ENCODE data around the gene PLXNA2.
A peak's percentile ranks its signal among the peaks of the same experiment; 100 is the strongest.

Gene PLXNA2

GRCh38 chr1:208179263-208179816 is 64.8 kb downstream of the PLXNA2 start:
- no peak for DNase-seq (ENCODE audit: insufficient read length)
- TF ChIP-seq POLR2A (IDR thresholded peaks at IDR 0.05; ENCODE audit: low read depth, low read length) (no peak), POLR2AphosphoS5 (IDR thresholded peaks at IDR 0.05; ENCODE audit: low read depth, low read length) (no peak), TAF1 (IDR thresholded peaks at IDR 0.05; ENCODE audit: borderline replicate concordance, low read depth, low read length) (no peak)
- no peak for FAIRE-seq

DNA sequence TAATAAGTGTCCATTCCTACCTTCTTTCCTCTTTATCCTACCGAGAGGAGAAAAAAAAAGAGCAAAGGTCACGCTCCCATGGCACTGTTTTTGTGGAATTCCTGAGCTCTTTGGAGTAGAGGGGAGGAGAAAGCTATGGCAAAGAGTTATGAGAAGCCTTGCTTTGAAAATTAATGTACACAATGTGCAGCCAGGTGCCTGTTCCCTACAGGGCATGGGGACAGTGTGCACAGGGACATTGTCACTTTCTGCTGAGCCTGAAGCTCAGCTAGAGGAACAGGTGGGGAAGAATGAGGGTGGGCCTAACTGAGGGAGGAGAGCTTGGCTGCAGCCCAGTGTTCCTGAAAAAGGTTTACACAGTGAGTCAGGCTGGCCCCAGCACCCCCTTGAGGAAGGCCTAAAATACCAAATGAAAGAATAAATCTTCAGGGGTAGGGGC is 66.1 kb downstream of the PLXNA2 start:
- FAIRE-seq (no peak), DNase-seq (ENCODE audit: insufficient read length) (no peak)
- TF ChIP-seq POLR2AphosphoS5 (IDR thresholded peaks at IDR 0.05; ENCODE audit: low read depth, low read length) (no peak), TAF1 (IDR thresholded peaks at IDR 0.05; ENCODE audit: borderline replicate concordance, low read depth, low read length) (no peak), POLR2A (IDR thresholded peaks at IDR 0.05; ENCODE audit: low read depth, low read length) (no peak)

DNA sequence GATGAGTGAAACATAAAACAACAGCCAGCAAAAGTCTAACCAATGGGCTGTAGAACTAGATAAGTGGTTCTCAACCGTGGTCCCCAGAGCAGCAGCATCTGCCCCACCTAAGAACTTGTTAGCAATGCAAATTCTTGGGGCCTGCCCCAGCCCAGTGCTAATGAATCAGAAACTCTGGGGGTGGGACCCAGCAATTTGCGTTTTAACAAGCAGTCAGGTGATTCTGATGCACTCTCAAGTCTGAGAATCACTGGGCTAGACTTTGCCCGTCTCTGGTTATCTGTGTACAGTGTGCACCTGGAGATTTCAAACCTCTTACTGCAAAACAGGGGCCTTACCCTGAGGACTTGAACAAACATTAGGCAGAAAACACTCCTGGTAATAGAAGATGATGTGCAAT is 66.5 kb downstream of the PLXNA2 start:
- TF ChIP-seq POLR2AphosphoS5 (IDR thresholded peaks at IDR 0.05; ENCODE audit: low read depth, low read length) = no peak
- DNase-seq (ENCODE audit: insufficient read length) (peak; percentile 19), FAIRE-seq (peak; percentile 68)

DNA sequence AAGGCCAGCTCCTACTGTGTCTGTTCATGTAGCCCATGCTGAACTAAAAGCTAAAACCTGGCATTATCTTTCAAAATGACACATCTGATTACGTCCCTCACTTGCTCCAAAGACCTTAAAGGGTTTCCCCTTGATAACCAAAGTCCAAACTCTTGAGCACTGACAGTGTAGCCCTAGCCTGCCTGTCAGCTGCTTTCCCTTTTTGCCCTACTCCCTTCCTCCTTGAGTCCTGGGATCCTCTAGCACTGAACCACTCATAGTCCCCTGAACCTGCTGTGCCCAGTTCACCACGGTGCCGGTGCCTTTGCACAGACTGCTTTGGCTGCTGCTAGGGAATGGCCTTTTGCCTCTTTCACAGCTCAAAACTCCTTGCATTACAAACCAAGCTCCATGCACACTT is 67.5 kb downstream of the PLXNA2 start:
- FAIRE-seq = no peak
- TF ChIP-seq TAF1 (IDR thresholded peaks at IDR 0.05; ENCODE audit: borderline replicate concordance, low read depth, low read length) = no peak
- TF ChIP-seq POLR2AphosphoS5 (IDR thresholded peaks at IDR 0.05; ENCODE audit: low read depth, low read length) = no peak
- no peak for TF ChIP-seq POLR2A (IDR thresholded peaks at IDR 0.05; ENCODE audit: low read depth, low read length)
- DNase-seq (ENCODE audit: insufficient read length) = no peak

DNA sequence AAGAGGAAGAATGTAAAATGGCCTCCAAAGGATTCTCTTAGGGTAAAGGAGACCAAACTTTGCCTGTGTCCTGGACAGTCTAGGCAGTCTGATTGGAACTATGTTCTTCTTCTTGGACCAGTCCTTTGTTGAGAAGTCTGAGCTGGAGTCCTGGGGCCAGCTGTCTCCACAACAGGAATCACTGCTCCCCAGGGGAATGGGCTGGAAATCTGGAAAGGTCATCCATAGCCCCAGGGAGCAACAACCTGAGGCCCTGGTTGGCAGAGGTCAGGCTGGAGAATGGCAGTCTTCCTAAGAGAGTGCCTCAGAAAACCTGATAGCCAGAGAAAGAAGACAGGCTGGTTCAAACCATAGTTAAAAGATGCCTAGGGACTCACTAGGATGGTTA is 68.7 kb downstream of the PLXNA2 start:
- no peak for DNase-seq (ENCODE audit: insufficient read length)
- TF ChIP-seq POLR2A (IDR thresholded peaks at IDR 0.05; ENCODE audit: low read depth, low read length) = no peak
- no peak for TF ChIP-seq POLR2AphosphoS5 (IDR thresholded peaks at IDR 0.05; ENCODE audit: low read depth, low read length)
- no peak for TF ChIP-seq TAF1 (IDR thresholded peaks at IDR 0.05; ENCODE audit: borderline replicate concordance, low read depth, low read length)
- no peak for FAIRE-seq

GRCh38 chr1:208174731-208175507 is 69.3 kb downstream of the PLXNA2 start:
- DNase-seq (ENCODE audit: insufficient read length) (no peak), FAIRE-seq (no peak)
- TF ChIP-seq TAF1 (IDR thresholded peaks at IDR 0.05; ENCODE audit: borderline replicate concordance, low read depth, low read length) (no peak), POLR2AphosphoS5 (IDR thresholded peaks at IDR 0.05; ENCODE audit: low read depth, low read length) (no peak)

DNA sequence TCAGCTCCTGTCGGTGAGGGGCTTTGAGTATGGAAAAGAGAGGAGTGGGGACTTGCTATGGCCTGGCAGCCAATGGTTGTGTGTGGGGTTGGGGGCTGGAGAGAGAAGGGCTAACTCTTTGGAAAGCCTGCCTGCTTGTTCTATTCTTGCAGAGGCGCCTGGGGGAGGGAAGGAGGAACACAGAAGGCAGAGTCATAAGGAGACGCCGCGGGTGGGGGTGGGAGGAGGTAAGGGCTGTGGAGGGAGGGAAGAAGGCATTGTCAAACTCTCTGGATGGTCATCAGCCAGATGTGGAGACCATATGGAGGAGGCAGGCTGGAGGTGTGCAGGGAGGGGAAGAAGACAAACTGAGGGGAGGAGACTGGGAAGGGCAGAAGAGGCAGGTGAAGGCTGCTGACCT is 70.0 kb downstream of the PLXNA2 start:
- DNase-seq (ENCODE audit: insufficient read length) (no peak), FAIRE-seq (no peak)
- TF ChIP-seq POLR2AphosphoS5 (IDR thresholded peaks at IDR 0.05; ENCODE audit: low read depth, low read length) (no peak), POLR2A (IDR thresholded peaks at IDR 0.05; ENCODE audit: low read depth, low read length) (no peak), TAF1 (IDR thresholded peaks at IDR 0.05; ENCODE audit: borderline replicate concordance, low read depth, low read length) (no peak)

GRCh38 chr1:208173749-208174148 is 70.4 kb downstream of the PLXNA2 start:
- TF ChIP-seq TAF1 (IDR thresholded peaks at IDR 0.05; ENCODE audit: borderline replicate concordance, low read depth, low read length) (no peak), POLR2AphosphoS5 (IDR thresholded peaks at IDR 0.05; ENCODE audit: low read depth, low read length) (no peak), POLR2A (IDR thresholded peaks at IDR 0.05; ENCODE audit: low read depth, low read length) (no peak)
- no peak for DNase-seq (ENCODE audit: insufficient read length)
- no peak for FAIRE-seq

DNA sequence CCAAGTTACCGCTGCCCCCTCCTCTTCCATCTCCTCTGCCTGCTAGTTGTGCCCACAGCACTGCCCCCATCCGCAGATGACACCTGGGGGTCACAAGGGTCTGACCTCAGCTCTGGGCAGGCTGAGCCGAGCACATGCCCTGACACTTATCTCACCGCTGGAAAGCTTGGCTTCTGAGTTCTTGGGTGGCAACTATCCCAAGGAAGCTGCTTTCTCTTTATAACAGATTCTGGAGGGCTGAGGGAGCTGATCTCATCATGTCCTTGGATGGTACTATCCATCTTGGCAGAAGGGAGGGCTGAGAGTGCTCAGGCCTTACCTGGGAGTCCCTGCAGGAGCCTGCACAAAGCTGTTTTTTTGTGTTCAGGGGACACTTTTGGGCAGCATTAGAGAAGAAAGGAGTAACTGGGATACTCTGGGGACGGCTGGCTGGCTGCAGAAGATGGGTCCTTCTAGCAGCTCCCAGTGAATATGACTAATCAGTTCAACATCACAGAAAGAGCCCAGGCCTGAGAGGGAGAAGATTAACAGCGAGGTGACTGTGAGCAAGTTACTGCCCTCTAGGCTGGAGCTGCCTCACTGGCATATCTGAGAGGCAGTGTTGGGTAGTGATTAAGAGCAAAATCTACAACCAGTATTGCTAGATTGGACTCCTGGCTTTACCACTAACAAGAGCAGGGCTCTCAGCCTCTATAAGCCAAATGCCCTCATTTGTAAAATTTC is 71.6 kb downstream of the PLXNA2 start:
- TF ChIP-seq POLR2A (IDR thresholded peaks at IDR 0.05; ENCODE audit: low read depth, low read length) (no peak), POLR2AphosphoS5 (IDR thresholded peaks at IDR 0.05; ENCODE audit: low read depth, low read length) (no peak), TAF1 (IDR thresholded peaks at IDR 0.05; ENCODE audit: borderline replicate concordance, low read depth, low read length) (no peak)
- no peak for DNase-seq (ENCODE audit: insufficient read length)
- FAIRE-seq = no peak

- DNase-seq (ENCODE audit: insufficient read length) (no peak), FAIRE-seq (no peak)
- TF ChIP-seq POLR2AphosphoS5 (IDR thresholded peaks at IDR 0.05; ENCODE audit: low read depth, low read length) (no peak), TAF1 (IDR thresholded peaks at IDR 0.05; ENCODE audit: borderline replicate concordance, low read depth, low read length) (no peak), POLR2A (IDR thresholded peaks at IDR 0.05; ENCODE audit: low read depth, low read length) (no peak)
These were observed 72.4 kb downstream of the PLXNA2 start for GRCh38 chr1:208171616-208172422.

GRCh38 chr1:208170252-208170651 is 73.9 kb downstream of the PLXNA2 start:
- no peak for FAIRE-seq
- TF ChIP-seq POLR2AphosphoS5 (IDR thresholded peaks at IDR 0.05; ENCODE audit: low read depth, low read length) (no peak), POLR2A (IDR thresholded peaks at IDR 0.05; ENCODE audit: low read depth, low read length) (no peak), TAF1 (IDR thresholded peaks at IDR 0.05; ENCODE audit: borderline replicate concordance, low read depth, low read length) (no peak)
- DNase-seq (ENCODE audit: insufficient read length) = no peak

All from GM12892 (cell line).